Measurements from ENCODE around the gene SAMD1.
"Not testable (repeated sequence)": the region's sequence is repeated elsewhere in the genome, so short reads cannot be mapped to it uniquely, and the experiment has no call there.

Gene SAMD1

DNA sequence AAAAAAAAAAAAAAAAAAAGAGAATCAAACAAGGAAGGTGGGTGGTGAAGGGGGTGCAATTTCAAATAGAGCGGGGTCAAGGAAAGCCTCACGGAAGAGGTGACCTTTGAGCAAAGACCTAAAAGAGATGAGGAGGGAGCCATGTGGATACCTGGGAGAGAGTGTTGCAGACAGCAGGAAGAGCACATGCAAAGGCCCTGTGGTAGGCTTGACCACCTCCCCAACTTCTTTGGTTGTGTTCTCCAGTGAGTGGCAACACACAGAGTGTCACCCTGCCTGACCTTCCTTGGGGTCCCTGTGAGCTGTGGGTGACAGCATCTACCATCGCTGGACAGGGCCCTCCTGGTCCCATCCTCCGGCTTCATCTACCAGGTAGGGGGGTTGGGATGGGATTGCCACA lies 40.0 kb downstream of the SAMD1 start:
- TF ChIP-seq, protein P1, sequence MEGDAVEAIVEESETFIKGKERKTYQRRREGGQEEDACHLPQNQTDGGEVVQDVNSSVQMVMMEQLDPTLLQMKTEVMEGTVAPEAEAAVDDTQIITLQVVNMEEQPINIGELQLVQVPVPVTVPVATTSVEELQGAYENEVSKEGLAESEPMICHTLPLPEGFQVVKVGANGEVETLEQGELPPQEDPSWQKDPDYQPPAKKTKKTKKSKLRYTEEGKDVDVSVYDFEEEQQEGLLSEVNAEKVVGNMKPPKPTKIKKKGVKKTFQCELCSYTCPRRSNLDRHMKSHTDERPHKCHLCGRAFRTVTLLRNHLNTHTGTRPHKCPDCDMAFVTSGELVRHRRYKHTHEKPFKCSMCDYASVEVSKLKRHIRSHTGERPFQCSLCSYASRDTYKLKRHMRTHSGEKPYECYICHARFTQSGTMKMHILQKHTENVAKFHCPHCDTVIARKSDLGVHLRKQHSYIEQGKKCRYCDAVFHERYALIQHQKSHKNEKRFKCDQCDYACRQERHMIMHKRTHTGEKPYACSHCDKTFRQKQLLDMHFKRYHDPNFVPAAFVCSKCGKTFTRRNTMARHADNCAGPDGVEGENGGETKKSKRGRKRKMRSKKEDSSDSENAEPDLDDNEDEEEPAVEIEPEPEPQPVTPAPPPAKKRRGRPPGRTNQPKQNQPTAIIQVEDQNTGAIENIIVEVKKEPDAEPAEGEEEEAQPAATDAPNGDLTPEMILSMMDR (IDR thresholded peaks at IDR 0.05; ENCODE audit: low read depth, low read length, missing control alignments): no peak
- DNase-seq (ENCODE audit: low read depth): no peak
- H3K4me3 ChIP-seq (ENCODE audit: low read depth, low read length): no peak overlapping the region

DNA sequence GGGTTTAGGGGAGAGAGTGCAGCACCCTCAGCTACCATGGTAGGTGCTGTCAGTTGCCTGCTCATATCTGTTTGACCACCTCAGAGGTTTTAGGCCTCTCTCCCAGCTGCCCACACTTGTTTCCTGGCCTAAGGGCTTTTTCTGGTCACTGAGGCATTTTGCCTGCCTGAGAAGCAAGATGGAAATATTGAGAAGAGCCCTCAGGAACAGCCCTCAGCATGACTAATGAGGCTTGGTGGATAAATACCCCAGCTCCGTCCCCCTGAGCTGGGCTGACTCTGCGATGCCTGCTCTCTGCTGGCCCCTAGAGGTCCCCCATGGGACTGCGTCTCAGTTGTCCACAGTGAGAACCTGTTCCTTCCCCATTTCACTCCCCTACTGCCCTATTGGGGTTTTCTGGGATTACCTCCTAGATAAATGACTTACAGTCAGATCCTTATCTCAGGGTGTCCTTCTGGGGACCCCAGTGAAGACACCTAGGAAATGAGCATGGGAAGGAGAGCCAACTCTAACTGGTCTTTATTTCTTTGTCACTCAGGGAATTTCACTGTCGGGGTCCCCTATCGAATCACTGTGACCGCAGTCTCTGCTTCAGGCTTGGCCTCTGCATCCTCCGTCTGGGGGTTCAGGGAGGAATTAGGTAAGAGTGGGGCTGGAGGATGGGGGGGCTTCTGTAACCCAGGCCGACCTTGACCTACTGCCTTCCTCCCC lies 42.0 kb downstream of the SAMD1 start:
- no peak for DNase-seq (ENCODE audit: low read depth)
- TF ChIP-seq, protein P1 (IDR thresholded peaks at IDR 0.05; ENCODE audit: low read depth, low read length, missing control alignments): peak; percentile 99
- no peak overlapping the region for H3K4me3 ChIP-seq (ENCODE audit: low read depth, low read length)

DNA sequence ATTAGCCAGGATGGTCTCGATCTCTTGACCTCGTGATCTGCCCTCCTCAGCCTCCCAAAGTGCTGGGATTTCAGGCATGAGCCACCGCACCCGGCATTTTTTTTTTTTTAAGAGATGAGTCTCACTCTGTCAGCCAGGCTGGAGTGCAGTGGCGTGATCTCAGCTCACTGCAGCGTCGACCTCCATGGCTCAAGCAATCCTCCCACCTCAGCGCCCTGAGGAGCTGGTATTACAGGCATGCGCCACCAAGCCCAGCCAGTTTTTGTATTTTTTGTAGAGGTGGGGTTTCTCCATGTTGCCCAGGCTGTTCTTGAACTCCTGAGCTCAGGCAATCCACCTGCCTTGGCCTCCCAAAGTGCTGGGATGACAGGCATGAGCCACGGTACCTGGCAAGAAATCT lies 42.7 kb downstream of the SAMD1 start:
- H3K4me3 ChIP-seq (ENCODE audit: low read depth, low read length); DNase-seq (ENCODE audit: low read depth): not testable (repeated sequence)

DNA sequence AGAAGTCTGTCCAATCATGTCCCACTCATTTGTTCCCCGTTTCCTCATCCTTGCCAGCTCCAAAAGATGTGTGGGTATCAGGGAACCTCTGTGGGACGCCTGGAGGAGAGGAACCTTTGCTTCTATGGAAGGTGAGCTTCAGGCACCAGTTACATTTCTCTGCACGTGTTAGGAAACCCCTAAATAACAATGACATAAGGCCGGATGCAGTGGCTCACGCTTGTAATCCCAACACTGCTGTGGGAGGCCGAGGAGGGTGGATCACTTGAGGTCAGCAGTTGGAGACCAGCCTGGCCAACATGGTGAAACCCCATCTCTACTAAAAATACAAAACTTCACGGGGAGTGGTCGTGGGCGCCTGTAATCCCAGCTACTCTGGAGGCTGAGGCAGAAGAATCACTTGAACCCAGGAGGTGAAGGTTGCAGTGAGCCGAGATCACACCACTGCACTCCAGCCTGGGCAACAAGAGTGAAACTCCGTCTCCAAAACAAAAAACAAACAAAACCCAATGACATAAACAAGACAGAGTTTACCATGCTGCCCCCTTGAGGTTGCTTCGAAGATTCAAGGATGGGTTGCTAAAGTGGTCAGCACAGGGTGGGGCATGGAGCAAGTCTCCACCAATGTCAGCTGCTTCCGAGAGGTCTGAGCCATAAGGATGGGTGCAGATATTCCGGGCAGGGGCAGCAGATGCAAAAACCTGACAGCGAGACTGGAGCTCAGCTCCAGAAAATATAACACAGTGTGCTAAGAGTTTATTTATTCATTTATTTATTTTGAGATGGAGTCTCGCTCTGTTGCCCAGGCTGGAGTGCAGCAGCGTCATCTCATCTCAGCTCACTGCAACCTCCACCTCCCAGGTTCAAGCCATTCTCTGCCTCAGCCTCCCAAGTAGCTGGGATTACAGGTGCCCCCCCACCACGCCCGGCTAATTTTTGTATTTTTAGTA lies 47.6 kb downstream of the SAMD1 start:
- not testable (repeated sequence) for H3K4me3 ChIP-seq (ENCODE audit: low read depth, low read length); DNase-seq (ENCODE audit: low read depth)
- TF ChIP-seq, protein P1 (IDR thresholded peaks at IDR 0.05; ENCODE audit: low read depth, low read length, missing control alignments): peak; percentile 72

DNA sequence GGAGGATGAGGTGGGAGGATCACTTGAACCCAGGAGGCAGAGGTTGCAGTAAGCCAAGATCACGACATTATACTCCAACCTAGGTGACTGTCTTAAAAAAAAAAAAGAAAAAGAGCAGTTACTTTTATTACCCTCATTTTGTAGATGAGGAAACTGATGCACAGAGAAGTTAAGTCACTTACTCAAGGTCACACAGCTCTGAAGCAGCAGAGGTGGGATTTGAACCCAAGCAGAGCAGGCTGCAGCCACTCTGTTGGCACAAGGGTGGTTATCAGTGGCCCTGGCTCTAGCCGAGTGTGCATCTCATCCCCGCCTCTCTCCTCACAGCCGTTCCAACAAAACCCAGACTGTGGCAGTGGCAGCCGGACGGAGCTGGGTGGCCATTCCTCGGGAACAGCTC lies 51.4 kb downstream of the SAMD1 start:
- no peak for DNase-seq (ENCODE audit: low read depth)
- no peak overlapping the region for H3K4me3 ChIP-seq (ENCODE audit: low read depth, low read length)
- TF ChIP-seq, protein P1 (IDR thresholded peaks at IDR 0.05; ENCODE audit: low read depth, low read length, missing control alignments): no peak
